ENCODE results near the gene CPNE1. TPM values are rescaled to one million over a fixed set of nuclear protein-coding genes. Genes with fewer than 3 reads are reported as not detected.

The CPNE1 gene
- total and polyA plus RNA-seq, 2 experiments from 2014 or later = 166 to 172 TPM

- TF ChIP-seq EZH2 (IDR thresholded peaks at IDR 0.05; ENCODE audit: insufficient read depth, poor library complexity, severe bottlenecking) = no peak
- TF ChIP-seq EZH2phosphoT487 (IDR thresholded peaks at IDR 0.05; ENCODE audit: insufficient read depth, low read depth) = no peak
- H3K27ac ChIP-seq = no peak overlapping the region
- no peaks in the 10 kb centered on the region for H3K79me2 ChIP-seq (ENCODE audit: insufficient read depth)
- no peaks in the 10 kb centered on the region for H3K9me2 ChIP-seq (ENCODE audit: insufficient read depth)
- DNase-seq = no peak
- H4K20me1 ChIP-seq (ENCODE audit: insufficient read depth) = no peaks in the 10 kb centered on the region
- in situ Hi-C loops (cut with MboI) = no loop called here
- H3K4me2 ChIP-seq (ENCODE audit: unreplicated experiment) = no peak overlapping the region
- H2AFZ ChIP-seq = no peak overlapping the region
- H3K9me3 ChIP-seq (ENCODE audit: low read depth) = no peaks in the 10 kb centered on the region
- H3K36me3 ChIP-seq (ENCODE audit: low read depth) = no peaks in the 10 kb centered on the region
- no peaks in the 10 kb centered on the region for H3F3A ChIP-seq (ENCODE audit: insufficient read depth)
- H3K4me1 ChIP-seq (ENCODE audit: insufficient read depth) = peaks cover 5% of the 10 kb centered on the region; the same call in 1 of the 2 replicates
- H3K9ac ChIP-seq = no peak overlapping the region
- H3K27me3 ChIP-seq (replicated peaks; ENCODE audit: insufficient read depth) = peaks cover 6% of the 10 kb centered on the region
- 93 to 95% methylated on average over 15 of the region's 15 CpGs for WGBS, 2 experiments (ENCODE audit: low coverage in 1 of 2, low lambda C conversion rate in 2 of 2, missing lambda C conversion rate in 2 of 2)
- H3K4me3 ChIP-seq = no peak overlapping the region
Observed at GRCh38 chr20:35602851-35603495, 61.7 kb downstream of the CPNE1 start.

GRCh38 chr20:35601990-35602389 lies 62.7 kb downstream of the CPNE1 start:
- peak overlapping the region; percentile 70; the same call in 1 of the 2 replicates for H3K9ac ChIP-seq
- no peaks in the 10 kb centered on the region for H3K36me3 ChIP-seq (ENCODE audit: low read depth)
- TF ChIP-seq EZH2phosphoT487 (IDR thresholded peaks at IDR 0.05; ENCODE audit: insufficient read depth, low read depth) (no peak), EZH2 (IDR thresholded peaks at IDR 0.05; ENCODE audit: insufficient read depth, poor library complexity, severe bottlenecking) (no peak)
- H3K9me3 ChIP-seq (ENCODE audit: low read depth) = no peaks in the 10 kb centered on the region
- H3K4me3 ChIP-seq = peak overlapping the region; percentile 64
- peaks cover 6% of the 10 kb centered on the region for H3K27me3 ChIP-seq (replicated peaks; ENCODE audit: insufficient read depth)
- no peak for DNase-seq
- WGBS, 2 experiments (ENCODE audit: low coverage in 1 of 2, low lambda C conversion rate in 2 of 2, missing lambda C conversion rate in 2 of 2) = 33 to 48% methylated on average over 18 to 30 of the region's 30 CpGs
- H3K27ac ChIP-seq = no peak overlapping the region
- peak overlapping the region; percentile 78; the same call in 1 of the 2 replicates for H2AFZ ChIP-seq
- peaks cover 5% of the 10 kb centered on the region; the same call in 1 of the 2 replicates for H3K4me1 ChIP-seq (ENCODE audit: insufficient read depth)
- peak overlapping the region; percentile 77 for H3K4me2 ChIP-seq (ENCODE audit: unreplicated experiment)
- no peaks in the 10 kb centered on the region for H3K9me2 ChIP-seq (ENCODE audit: insufficient read depth)
- H3K79me2 ChIP-seq (ENCODE audit: insufficient read depth) = no peaks in the 10 kb centered on the region
- in situ Hi-C loops (cut with MboI) = no loop called here
- H3F3A ChIP-seq (ENCODE audit: insufficient read depth) = no peaks in the 10 kb centered on the region
- H4K20me1 ChIP-seq (ENCODE audit: insufficient read depth) = no peaks in the 10 kb centered on the region

- H4K20me1 ChIP-seq (ENCODE audit: insufficient read depth) = no peaks in the 10 kb centered on the region
- in situ Hi-C loops (cut with MboI) = no loop called here
- H3K27ac ChIP-seq = no peak overlapping the region
- WGBS, 2 experiments (ENCODE audit: low coverage in 1 of 2, low lambda C conversion rate in 2 of 2, missing lambda C conversion rate in 2 of 2) = 2 to 4% methylated on average over 81 to 91 of the region's 103 CpGs
- H3K9me3 ChIP-seq (ENCODE audit: low read depth) = no peaks in the 10 kb centered on the region
- TF ChIP-seq EZH2 (IDR thresholded peaks at IDR 0.05; ENCODE audit: insufficient read depth, poor library complexity, severe bottlenecking) = no peak
- H3K79me2 ChIP-seq (ENCODE audit: insufficient read depth) = no peaks in the 10 kb centered on the region
- peaks cover 6% of the 10 kb centered on the region for H3K27me3 ChIP-seq (replicated peaks; ENCODE audit: insufficient read depth)
- H3K4me3 ChIP-seq = peak overlapping the region; percentile 64
- no peaks in the 10 kb centered on the region for H3K9me2 ChIP-seq (ENCODE audit: insufficient read depth)
- peak overlapping the region; percentile 70 for H3K9ac ChIP-seq
- H3K4me2 ChIP-seq (ENCODE audit: unreplicated experiment) = peak overlapping the region; percentile 77
- H2AFZ ChIP-seq = peak overlapping the region; percentile 78
- peak; percentile 87 for DNase-seq
- no peaks in the 10 kb centered on the region for H3F3A ChIP-seq (ENCODE audit: insufficient read depth)
- H3K36me3 ChIP-seq (ENCODE audit: low read depth) = no peaks in the 10 kb centered on the region
- peaks cover 5% of the 10 kb centered on the region; the same call in 1 of the 2 replicates for H3K4me1 ChIP-seq (ENCODE audit: insufficient read depth)
Observed at GRCh38 chr20:35600993-35601973, 63.4 kb downstream of the CPNE1 start.

- DNase-seq = no peak
- peaks cover 6% of the 10 kb centered on the region for H3K27me3 ChIP-seq (replicated peaks; ENCODE audit: insufficient read depth)
- H3K4me2 ChIP-seq (ENCODE audit: unreplicated experiment) = peak overlapping the region; percentile 77
- no peak overlapping the region for H3K27ac ChIP-seq
- no peaks in the 10 kb centered on the region for H3K36me3 ChIP-seq (ENCODE audit: low read depth)
- no peaks in the 10 kb centered on the region for H4K20me1 ChIP-seq (ENCODE audit: insufficient read depth)
- peak overlapping the region; percentile 78 for H2AFZ ChIP-seq
- in situ Hi-C loops (cut with MboI) = no loop called here
- no peaks in the 10 kb centered on the region for H3K79me2 ChIP-seq (ENCODE audit: insufficient read depth)
- H3K4me1 ChIP-seq (ENCODE audit: insufficient read depth) = peaks cover 5% of the 10 kb centered on the region; the same call in 1 of the 2 replicates
- no peaks in the 10 kb centered on the region for H3K9me2 ChIP-seq (ENCODE audit: insufficient read depth)
- no peaks in the 10 kb centered on the region for H3F3A ChIP-seq (ENCODE audit: insufficient read depth)
- H3K9me3 ChIP-seq (ENCODE audit: low read depth) = no peaks in the 10 kb centered on the region
- TF ChIP-seq EZH2phosphoT487 (IDR thresholded peaks at IDR 0.05; ENCODE audit: insufficient read depth, low read depth) = no peak
- 33 to 38% methylated on average over 31 to 34 of the region's 34 CpGs for WGBS, 2 experiments (ENCODE audit: low coverage in 1 of 2, low lambda C conversion rate in 2 of 2, missing lambda C conversion rate in 2 of 2)
- peak overlapping the region; percentile 70; the same call in 1 of the 2 replicates for H3K9ac ChIP-seq
- H3K4me3 ChIP-seq = peak overlapping the region; percentile 64
Observed at GRCh38 chr20:35600176-35600992, 64.3 kb downstream of the CPNE1 start.
